Choroid plexus epithelial cell (primary cell): ENCODE results near the gene NDUFC2.

Experiments used
- DNase-seq: peaks from one replicate; pipeline ENCODE4 v3.0.0-alpha.2; 2010; ENCODE audit warnings: low read depth
- H3K4me3 ChIP-seq: 2 replicates; pipeline ENCODE4 v1.5.1; 2011; ENCODE audit warnings: low read depth, mild to moderate bottlenecking, control low read depth, low read length, moderate library complexity
- TF ChIP-seq, protein P1 (sequence below): conservative IDR thresholded peaks from 2 replicates; pipeline ENCODE4 v1.5.1; 2011; ENCODE audit warnings: low read depth, mild to moderate bottlenecking, control low read depth, inconsistent platforms, low read length, moderate library complexity

Gene NDUFC2

DNA sequence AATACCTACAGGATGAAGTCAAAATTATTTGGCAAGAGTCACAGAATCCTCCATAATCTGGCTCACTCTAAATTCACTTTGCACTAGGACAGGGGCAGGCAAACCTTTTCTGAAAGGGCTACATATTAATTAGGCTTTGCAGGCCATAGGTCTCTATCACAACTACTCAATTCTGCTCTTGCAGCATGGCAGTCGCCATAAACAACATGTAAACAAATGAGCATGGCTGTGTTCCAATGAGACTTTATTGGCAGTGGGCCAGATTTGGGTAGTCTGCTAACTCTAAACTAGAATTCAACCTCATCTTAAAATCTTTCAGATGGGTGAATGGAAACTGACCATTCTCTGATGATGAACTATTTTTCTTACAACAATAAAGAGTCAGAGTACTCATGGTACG, 10.2 kb downstream of the NDUFC2 start:
- no peak overlapping the region for H3K4me3 ChIP-seq
- DNase-seq = no peak
- TF ChIP-seq, protein P1, sequence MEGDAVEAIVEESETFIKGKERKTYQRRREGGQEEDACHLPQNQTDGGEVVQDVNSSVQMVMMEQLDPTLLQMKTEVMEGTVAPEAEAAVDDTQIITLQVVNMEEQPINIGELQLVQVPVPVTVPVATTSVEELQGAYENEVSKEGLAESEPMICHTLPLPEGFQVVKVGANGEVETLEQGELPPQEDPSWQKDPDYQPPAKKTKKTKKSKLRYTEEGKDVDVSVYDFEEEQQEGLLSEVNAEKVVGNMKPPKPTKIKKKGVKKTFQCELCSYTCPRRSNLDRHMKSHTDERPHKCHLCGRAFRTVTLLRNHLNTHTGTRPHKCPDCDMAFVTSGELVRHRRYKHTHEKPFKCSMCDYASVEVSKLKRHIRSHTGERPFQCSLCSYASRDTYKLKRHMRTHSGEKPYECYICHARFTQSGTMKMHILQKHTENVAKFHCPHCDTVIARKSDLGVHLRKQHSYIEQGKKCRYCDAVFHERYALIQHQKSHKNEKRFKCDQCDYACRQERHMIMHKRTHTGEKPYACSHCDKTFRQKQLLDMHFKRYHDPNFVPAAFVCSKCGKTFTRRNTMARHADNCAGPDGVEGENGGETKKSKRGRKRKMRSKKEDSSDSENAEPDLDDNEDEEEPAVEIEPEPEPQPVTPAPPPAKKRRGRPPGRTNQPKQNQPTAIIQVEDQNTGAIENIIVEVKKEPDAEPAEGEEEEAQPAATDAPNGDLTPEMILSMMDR = no peak

DNA sequence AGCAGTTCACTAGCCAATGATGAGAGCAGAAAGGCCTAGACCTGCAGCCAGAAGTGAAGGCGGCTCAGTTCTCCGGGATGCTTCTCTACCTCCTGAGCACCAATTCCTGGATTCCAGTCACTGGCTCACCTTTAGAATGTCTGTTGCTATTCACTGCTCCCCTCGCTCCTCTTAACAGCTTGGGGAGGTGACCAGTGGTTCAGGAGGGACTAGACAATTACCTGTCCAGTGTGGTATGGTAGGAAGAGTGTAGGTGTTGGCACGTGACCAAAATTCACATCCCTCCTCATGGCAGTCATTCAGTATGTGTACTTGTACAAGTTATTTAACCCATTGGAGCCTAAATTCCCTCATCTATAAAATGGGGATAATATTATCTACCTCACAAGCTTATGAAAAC, 12.0 kb downstream of the NDUFC2 start:
- DNase-seq = no peak
- H3K4me3 ChIP-seq = no peak overlapping the region
- TF ChIP-seq, protein P1 = no peak

DNA sequence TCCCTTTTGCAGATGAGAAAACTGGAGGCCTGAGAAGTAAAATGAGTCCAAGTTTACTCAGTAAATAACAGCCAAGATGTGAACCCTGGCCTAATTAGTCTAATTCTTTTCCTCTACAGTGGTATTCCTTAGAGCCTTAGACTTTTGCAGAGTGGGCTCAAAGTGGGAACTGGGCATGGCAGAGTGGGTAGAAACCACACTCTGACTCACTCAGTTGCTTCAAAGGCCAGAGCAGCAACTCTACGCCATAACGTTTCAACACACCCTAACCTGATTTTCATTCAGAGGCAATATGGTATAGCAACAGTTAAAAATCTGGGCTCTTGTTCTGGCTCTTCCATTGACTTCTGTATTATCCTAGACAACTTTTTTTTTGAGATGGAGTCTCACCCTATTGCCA, 13.2 kb downstream of the NDUFC2 start:
- TF ChIP-seq, protein P1 = no peak

DNA sequence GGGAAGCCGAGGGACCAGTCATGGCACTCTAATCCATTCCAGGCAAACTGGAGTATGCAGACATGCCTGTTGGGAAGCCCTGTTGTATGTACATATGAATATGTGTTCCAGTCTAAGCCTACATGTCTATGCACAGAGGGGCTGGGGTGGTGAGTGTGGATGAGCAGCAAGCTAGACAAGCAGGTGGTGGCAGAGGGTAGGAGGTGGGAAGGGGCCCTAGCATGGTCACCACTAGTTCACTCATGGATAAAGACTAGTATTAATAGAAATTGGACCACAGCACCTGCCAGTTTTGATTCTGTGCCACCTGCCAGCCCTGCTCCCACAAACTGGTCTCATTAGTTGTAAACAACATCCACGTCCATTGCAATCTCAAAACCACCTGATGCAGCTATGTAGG, 14.5 kb downstream of the NDUFC2 start:
- no peak for DNase-seq
- TF ChIP-seq, protein P1 = no peak
- H3K4me3 ChIP-seq = no peak overlapping the region

More for the DNA sequence above, 13.2 kb downstream of the NDUFC2 start:
- no peak overlapping the region for H3K4me3 ChIP-seq
- DNase-seq = no peak

DNA sequence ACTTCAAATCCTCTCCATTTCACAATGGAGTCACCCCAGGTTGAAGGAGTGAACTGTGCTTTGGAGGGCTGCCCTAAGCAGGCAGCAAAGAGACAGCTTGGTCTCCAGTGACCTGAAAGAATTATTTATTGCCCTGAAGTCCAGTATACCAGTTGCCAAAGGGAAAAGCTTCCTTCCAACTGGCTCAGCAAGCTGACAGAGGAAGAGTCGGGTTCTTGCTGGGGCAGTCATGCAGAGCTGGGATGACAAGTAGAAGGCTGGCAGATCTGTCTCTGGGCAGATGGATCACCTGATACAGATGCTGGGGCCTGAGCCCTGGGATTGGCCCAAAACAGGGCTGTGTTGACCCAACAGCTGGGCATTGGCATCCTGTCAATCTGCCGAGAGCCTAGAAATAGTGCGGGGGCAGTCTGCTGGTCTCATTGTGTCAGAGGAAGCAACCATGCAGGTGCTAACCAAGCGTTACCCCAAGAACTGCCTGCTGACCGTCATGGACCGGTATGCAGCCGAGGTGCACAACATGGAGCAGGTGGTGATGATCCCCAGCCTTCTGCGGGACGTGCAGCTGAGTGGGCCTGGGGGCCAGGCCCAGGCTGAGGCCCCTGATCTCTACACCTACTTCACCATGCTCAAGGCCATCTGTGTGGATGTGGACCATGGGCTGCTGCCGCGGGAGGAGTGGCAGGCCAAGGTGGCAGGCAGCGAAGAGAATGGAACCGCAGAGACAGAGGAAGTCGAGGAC, 16.1 kb downstream of the NDUFC2 start, which contains the start of gene THRSP:
TSS of gene THRSP (plus strand) at position 422 of the 742 bp plus-strand sequence. CDS start at position 443, 21 bp downstream.
- TF ChIP-seq, protein P1 = no peak
- H3K4me3 ChIP-seq = no peak within 1 kb of the TSS
- DNase-seq = no peak

DNA sequence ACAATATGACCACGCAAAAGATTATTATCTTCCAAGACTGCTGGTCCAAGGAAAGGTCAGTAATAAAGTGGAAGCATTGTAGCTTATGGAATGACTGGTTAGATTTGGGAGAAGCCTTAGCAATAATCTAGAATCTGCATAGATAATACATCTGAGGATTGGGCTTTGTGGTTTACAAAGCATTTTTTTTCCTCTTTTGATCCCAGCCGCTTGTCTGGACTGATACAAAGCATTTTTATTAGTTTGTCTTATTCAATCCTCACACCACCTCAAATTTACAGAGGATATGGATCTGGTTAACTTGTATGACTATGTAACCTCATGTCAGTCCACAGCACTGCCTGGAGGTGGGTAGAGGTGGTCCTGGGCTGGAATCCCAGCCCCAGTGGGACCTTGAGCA, 17.0 kb downstream of the NDUFC2 start:
- TF ChIP-seq, protein P1 = no peak
- no peak for DNase-seq
- H3K4me3 ChIP-seq = no peak overlapping the region

DNA sequence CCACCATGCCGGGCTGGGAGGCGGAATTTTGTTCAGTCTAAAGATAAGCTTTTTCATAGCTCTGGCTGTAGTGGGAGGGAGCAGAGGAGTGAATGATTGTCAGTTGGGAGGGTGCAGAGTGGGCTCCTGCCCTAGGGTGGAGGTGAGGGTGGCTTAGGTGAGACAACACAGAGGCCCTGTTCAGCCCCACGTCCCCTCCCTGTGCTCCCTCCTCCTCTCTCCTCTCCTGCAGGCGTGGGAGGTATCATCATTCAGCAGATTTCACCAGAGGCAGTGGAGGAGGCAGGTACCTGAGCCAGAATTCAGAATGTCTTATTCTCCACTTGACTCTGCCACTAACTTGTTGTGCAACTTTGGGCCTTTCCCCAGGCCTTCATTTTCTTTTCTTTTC, 17.7 kb downstream of the NDUFC2 start:
- TF ChIP-seq, protein P1 = no peak
- no peak for DNase-seq
- H3K4me3 ChIP-seq = no peak overlapping the region
